IMR-90 (cell line): Measurements from ENCODE around the gene MYH6. TPM values are rescaled to one million over a fixed set of nuclear protein-coding genes. Genes with fewer than 3 reads are reported as not detected.

Source experiments
- ATAC-seq: fragments of 200-7000 bp; cut with Tn5 transposase; 2 replicates; pipeline ENCODE4 v1.9.1; 2020; ENCODE audit warnings: low read depth, mild to moderate bottlenecking, moderate library complexity
- BruUV-seq: library from RNA; stranded (reverse); fragments of 400-500 nt; replicated peaks from 2 replicates; lab custom pipeline; 2021; lab: Mats Ljungman, UMichigan
- CTCF ChIA-PET: fragments of 300-600 bp; formaldehyde crosslinking; extraction: SDS; loops from one replicate; lab custom pipeline; 2021; ENCODE audit warnings: antibody characterized with exemption; lab: Yijun Ruan, JAX
- POLR2A ChIA-PET: fragments of 300-600 bp; sonication (Branson Sonifier 250); formaldehyde crosslinking; loops from one replicate; lab custom pipeline; 2022; ENCODE audit warnings: antibody characterized with exemption; ENCODE audit not compliant: unreplicated experiment; lab: Charles Lee
- DNase-seq: peaks from one replicate; pipeline ENCODE4 v3.0.0; 2013
- H2AFZ ChIP-seq: replicated peaks from 2 replicates; pipeline ENCODE3; 2013; ENCODE audit warnings: low read length, mild to moderate bottlenecking; ENCODE audit not compliant: poor library complexity
- H2AK5ac ChIP-seq: 2 replicates; pipeline ENCODE4 v1.6.1; 2013; ENCODE audit warnings: low read depth, low read length, inconsistent platforms
- H2AK9ac ChIP-seq: replicated peaks from 2 replicates; pipeline ENCODE3; 2013; ENCODE audit warnings: mild to moderate bottlenecking, low read depth, low read length, moderate library complexity; ENCODE audit not compliant: poor library complexity
- H2BK120ac ChIP-seq: 2 replicates; pipeline ENCODE4 v1.6.1; 2013; ENCODE audit warnings: low read depth, low read length, inconsistent platforms
- H2BK15ac ChIP-seq: 3 replicates; pipeline ENCODE4 v1.6.1; 2013; ENCODE audit warnings: low read depth, low read length, inconsistent platforms
- H2BK20ac ChIP-seq: 2 replicates; pipeline ENCODE4 v1.6.1; 2013; ENCODE audit warnings: low read depth, mild to moderate bottlenecking, inconsistent platforms, low read length, moderate library complexity
- H2BK5ac ChIP-seq: 2 replicates; pipeline ENCODE4 v1.6.1; 2013; ENCODE audit warnings: mild to moderate bottlenecking, low read depth, low read length, inconsistent platforms; ENCODE audit not compliant: poor library complexity, severe bottlenecking
- H3K14ac ChIP-seq: replicated peaks from 2 replicates; pipeline ENCODE4 v1.6.1; 2013; ENCODE audit warnings: low read depth, low read length, inconsistent platforms
- H3K18ac ChIP-seq: 2 replicates; pipeline ENCODE4 v1.6.1; 2013; ENCODE audit warnings: low read depth, low read length, control low read depth
- H3K23ac ChIP-seq: 2 replicates; pipeline ENCODE4 v1.6.1; 2013; ENCODE audit warnings: low read depth, low read length, inconsistent platforms
- H3K27ac ChIP-seq: 2 replicates; pipeline ENCODE4 v1.5.1; 2013; ENCODE audit warnings: mild to moderate bottlenecking, control low read depth, low read length; ENCODE audit not compliant: insufficient read depth
- H3K27me3 ChIP-seq: 2 replicates; pipeline ENCODE4 v1.6.1; 2013; ENCODE audit warnings: low read length; ENCODE audit not compliant: control insufficient read depth, insufficient read depth
- H3K36me3 ChIP-seq: 2 replicates; pipeline ENCODE4 v1.6.1; 2013; ENCODE audit warnings: low read length, mixed read lengths; ENCODE audit not compliant: control insufficient read depth, insufficient read depth
- H3K4ac ChIP-seq: 2 replicates; pipeline ENCODE4 v1.6.1; 2013; ENCODE audit warnings: low read depth, low read length, inconsistent platforms
- H3K4me1 ChIP-seq: 2 replicates; pipeline ENCODE4 v1.6.1; 2013; ENCODE audit warnings: low read length, mixed read lengths; ENCODE audit not compliant: control insufficient read depth, insufficient read depth
- H3K4me2 ChIP-seq: 2 replicates; pipeline ENCODE4 v1.6.1; 2013; ENCODE audit warnings: low read depth, mild to moderate bottlenecking, control low read depth, low read length, moderate library complexity
- H3K4me3 ChIP-seq: 2 replicates; pipeline ENCODE4 v1.5.1; 2013; ENCODE audit warnings: low read depth, mild to moderate bottlenecking, control low read depth, low read length, moderate library complexity; ENCODE audit not compliant: insufficient read depth
- H3K56ac ChIP-seq: 2 replicates; pipeline ENCODE4 v1.6.1; 2013; ENCODE audit warnings: low read length, inconsistent platforms; ENCODE audit not compliant: insufficient read depth; ENCODE audit errors: extremely low read depth
- H3K79me1 ChIP-seq, 2 experiments: 2 replicates each; pipeline ENCODE4 v1.6.1; 2013; ENCODE audit warnings: low read length in 2 of 2, inconsistent platforms in 1 of 2, low read depth in 1 of 2
- H3K9ac ChIP-seq: 2 replicates; pipeline ENCODE4 v1.6.1; 2013; ENCODE audit warnings: low read depth, low read length, control low read depth
- H3K9me1 ChIP-seq: 2 replicates; pipeline ENCODE4 v1.6.1; 2013; ENCODE audit warnings: low read length, inconsistent platforms; ENCODE audit not compliant: insufficient read depth
- H3K9me3 ChIP-seq: 2 replicates; pipeline ENCODE4 v1.6.1; 2013; ENCODE audit warnings: low read length; ENCODE audit not compliant: control insufficient read depth, insufficient read depth
- H4K20me1 ChIP-seq: 2 replicates; pipeline ENCODE4 v1.6.1; 2013; ENCODE audit warnings: low read length, inconsistent platforms; ENCODE audit not compliant: insufficient read depth
- H4K5ac ChIP-seq: 2 replicates; pipeline ENCODE4 v1.6.1; 2013; ENCODE audit warnings: mild to moderate bottlenecking, low read depth, low read length, control low read depth
- H4K8ac ChIP-seq, 2 experiments: 2 replicates each; pipeline ENCODE4 v1.6.1; 2013; ENCODE audit warnings: low read depth in 2 of 2, low read length in 2 of 2, control low read depth in 1 of 2, inconsistent platforms in 1 of 2
- H4K91ac ChIP-seq: 2 replicates; pipeline ENCODE4 v1.6.1; 2013; ENCODE audit warnings: low read depth, low read length, inconsistent platforms; ENCODE audit not compliant: insufficient read depth
- CHD1 ChIP-seq: IDR thresholded peaks from 2 replicates; pipeline ENCODE4 v1.6.1; 2012; ENCODE audit warnings: low read depth, low read length, improper control_type of control experiment
- MAFK ChIP-seq: IDR thresholded peaks from 2 replicates; pipeline ENCODE4 v1.6.1; 2012; ENCODE audit warnings: low read depth, low read length, improper control_type of control experiment
- MAZ ChIP-seq: IDR thresholded peaks from 2 replicates; pipeline ENCODE4 v1.6.1; 2012; ENCODE audit warnings: low read depth, mild to moderate bottlenecking, low read length, improper control_type of control experiment, moderate library complexity, borderline replicate concordance
- WGBS, 2 experiments: methylation state at CpG; one replicate each; pipeline versions ENCODE4 v1.1.5 to v1.1.7; 2013; ENCODE audit warnings: missing lambda C conversion rate in 2 of 2; ENCODE audit not compliant: insufficient read length in 1 of 2; ENCODE audit errors: extremely low coverage in 2 of 2; 5-methylcytosine and 5-hydroxymethylcytosine counted together
- dilution Hi-C: fragments of 300-500 bp; cut with HindIII; formaldehyde crosslinking; loops from one replicate; pipeline ENCODE4 v1.14.3; 2018; ENCODE audit warnings: low sequenced_read_pairs; ENCODE audit not compliant: unreplicated experiment
- in situ Hi-C: fragments of 300-500 bp; cut with MboI; formaldehyde crosslinking; loops from 3 replicates; pipeline ENCODE4 v1.14.3; 2019; ENCODE audit warnings: low sequenced_read_pairs, inconsistent platforms, mixed read lengths
- intact Hi-C: fragments of 100-400 bp; cut with micrococcal nuclease; formaldehyde crosslinking; loops from 2 replicates; pipeline ENCODE4 v1.10.0; 2022
- polyA plus RNA-seq, 3 experiments: library from polyadenylated mRNA; depleted of rRNA; stranded (reverse); fragments of >200 nt; gene quantifications; 2 replicates each; pipeline ENCODE4 v1.2.3, GENCODE V29; 2012; ENCODE audit warnings: low replicate concordance in 1 of 3
- total RNA-seq: library from RNA; depleted of rRNA; stranded (reverse); fragments of >200 nt; gene quantifications from 2 replicates; pipeline ENCODE4 v1.2.3, GENCODE V29; 2012

The MYH6 gene
- total and polyA plus RNA-seq, 2 of the 4 experiments (the other 2 are of a cell fraction), result not detected

DNA sequence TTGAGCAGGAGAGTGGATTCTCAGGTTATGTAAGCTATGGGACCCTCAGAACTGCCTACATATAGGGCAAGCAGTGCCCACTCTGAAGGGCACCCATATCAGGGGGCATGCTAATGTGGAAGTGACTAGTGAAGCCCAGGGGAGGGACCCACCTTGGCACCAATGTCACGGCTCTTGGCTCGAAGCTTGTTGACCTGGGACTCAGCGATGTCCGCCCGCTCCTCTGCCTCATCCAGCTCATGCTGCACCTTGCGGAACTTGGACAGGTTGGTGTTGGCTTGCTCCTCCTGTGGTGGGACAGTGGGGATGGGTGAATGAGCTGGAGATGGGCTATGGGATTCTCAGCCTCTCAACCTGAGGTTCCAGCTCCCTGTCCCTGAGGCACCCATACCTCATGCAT, 25.8 kb downstream of the MYH6 start:
- no peak overlapping the region for H3K56ac ChIP-seq
- no CpG with 5 or more reads among the region's 6 CpGs for WGBS, 2 experiments
- H3K23ac ChIP-seq, result no peak overlapping the region
- no peak overlapping the region for H2BK15ac ChIP-seq
- H3K79me1 ChIP-seq, result no peaks in the 10 kb centered on the region
- H2AFZ ChIP-seq, result no peak overlapping the region
- ATAC-seq (no peak), DNase-seq (no peak)
- no peak overlapping the region for H3K4me3 ChIP-seq
- intact Hi-C loops, result no loop called here
- no peak overlapping the region for H2BK120ac ChIP-seq
- no peak overlapping the region for H2BK20ac ChIP-seq
- no peak overlapping the region for H4K8ac ChIP-seq
- no peak overlapping the region for H3K4ac ChIP-seq
- H3K4me2 ChIP-seq, result no peak overlapping the region
- H4K20me1 ChIP-seq, result no peaks in the 10 kb centered on the region
- no peak overlapping the region for H3K18ac ChIP-seq
- no peak overlapping the region for H2BK5ac ChIP-seq
- H3K9ac ChIP-seq, result no peak overlapping the region
- in situ Hi-C loops, result no loop called here
- no peak overlapping the region for H3K14ac ChIP-seq
- H3K36me3 ChIP-seq, result no peaks in the 10 kb centered on the region
- H2AK5ac ChIP-seq, result no peak overlapping the region
- H3K27me3 ChIP-seq, result peaks cover 45% of the 10 kb centered on the region
- H3K9me1 ChIP-seq, result no peaks in the 10 kb centered on the region
- CTCF ChIA-PET, result no interaction called here
- dilution Hi-C loops, result no loop called here
- H3K27ac ChIP-seq, result no peak overlapping the region
- H3K9me3 ChIP-seq, result no peaks in the 10 kb centered on the region
- no peak overlapping the region for H2AK9ac ChIP-seq
- BruUV-seq, result no TSS peak
- POLR2A ChIA-PET, result no interaction called here
- no peak overlapping the region for H4K5ac ChIP-seq
- TF ChIP-seq MAZ (no peak), MAFK (no peak), CHD1 (no peak)
- no peak overlapping the region for H4K91ac ChIP-seq
- H3K4me1 ChIP-seq, result no peaks in the 10 kb centered on the region
